Endothelial cell of umbilical vein (primary cell): Measurements from ENCODE around the gene NPAS4. TPM values are rescaled to one million over a fixed set of nuclear protein-coding genes. Genes with fewer than 3 reads are reported as not detected.

Experiments used
- BruUV-seq: library from RNA; stranded (reverse); fragments of 400-500 nt; replicated peaks from 2 replicates; lab custom pipeline; 2021; lab: Mats Ljungman, UMichigan
- CTCF ChIA-PET: fragments of 300-600, 350-600 bp; sonication (Branson Sonifier 250); formaldehyde crosslinking; loops from one replicate; lab custom pipeline; 2021; ENCODE audit warnings: antibody characterized with exemption, inconsistent platforms; lab: Charles Lee
- POLR2A ChIA-PET: fragments of 300-600, 350-600 bp; sonication (Branson Sonifier 250); formaldehyde crosslinking; loops from one replicate; lab custom pipeline; 2021; ENCODE audit warnings: antibody characterized with exemption, inconsistent platforms; lab: Charles Lee
- DNase-seq: peaks from one replicate; pipeline ENCODE4 v3.0.0-alpha.2; 2011; ENCODE audit warnings: low read depth, low spot score
- FAIRE-seq: peaks from 2 replicates; lab custom pipeline; 2011; peaks lifted over from hg19 to GRCh38; lab: Jason Lieb, UNC
- H2AFZ ChIP-seq: 2 replicates; pipeline ENCODE4 v1.6.0; 2012; ENCODE audit warnings: low read depth, low read length, control low read depth, inconsistent platforms
- H3K27ac ChIP-seq: 2 replicates; pipeline ENCODE4 v1.5.1; 2011; ENCODE audit warnings: low read depth, mild to moderate bottlenecking, control low read depth, low read length, moderate library complexity; ENCODE audit not compliant: insufficient read depth
- H3K27me3 ChIP-seq, 2 experiments: 2 replicates each; pipeline versions ENCODE4 v1.6.0 to v1.6.1; 2011; ENCODE audit warnings: low read length in 2 of 2, mixed read lengths in 1 of 2; ENCODE audit not compliant: control insufficient read depth in 2 of 2, insufficient read depth in 2 of 2
- H3K36me3 ChIP-seq, 2 experiments: 2 replicates in 1 of 2; 3 replicates in 1 of 2; pipeline ENCODE4 v1.5.1; 2011; ENCODE audit warnings: low read length in 2 of 2, mild to moderate bottlenecking in 1 of 2, moderate library complexity in 1 of 2; ENCODE audit not compliant: control insufficient read depth in 2 of 2, insufficient read depth in 2 of 2; ENCODE audit errors: extremely low read depth in 1 of 2
- H3K4me1 ChIP-seq: 3 replicates; pipeline ENCODE4 v1.5.1; 2011; ENCODE audit warnings: mild to moderate bottlenecking, low read length; ENCODE audit not compliant: control insufficient read depth, insufficient read depth; ENCODE audit errors: extremely low read depth
- H3K4me2 ChIP-seq: 2 replicates; pipeline ENCODE4 v1.6.1; 2011; ENCODE audit warnings: low read length, control low read depth, mixed read lengths; ENCODE audit not compliant: insufficient read depth
- H3K4me3 ChIP-seq, 3 experiments: fragments of 200-600 bp in 1 of 3; sonication (generic), shearing (Covaris generic) in 1 of 3; replicated peaks in 1 of 3; 2 replicates each; pipeline ENCODE4 v1.5.1; 2011 to 2016; ENCODE audit warnings: control low read depth in 3 of 3, low read length in 3 of 3, mild to moderate bottlenecking in 2 of 3, inconsistent platforms in 1 of 3, low read depth in 1 of 3, moderate library complexity in 1 of 3; ENCODE audit not compliant: insufficient read depth in 1 of 3
- H3K79me2 ChIP-seq: 2 replicates; pipeline ENCODE4 v1.6.0; 2012; ENCODE audit warnings: low read length, inconsistent platforms; ENCODE audit not compliant: control insufficient read depth, insufficient read depth
- H3K9ac ChIP-seq: replicated peaks from 2 replicates; pipeline ENCODE3; 2011; ENCODE audit warnings: low read length, control low read depth; ENCODE audit not compliant: insufficient read depth; ENCODE audit errors: extremely low read depth
- H3K9me1 ChIP-seq: replicated peaks from 3 replicates; pipeline ENCODE4 v1.6.0; 2011; ENCODE audit warnings: mild to moderate bottlenecking, low read length; ENCODE audit not compliant: control insufficient read depth, insufficient read depth; ENCODE audit errors: extremely low read depth
- H3K9me3 ChIP-seq: replicated peaks from 2 replicates; pipeline ENCODE4 v1.5.1; 2012; ENCODE audit warnings: low read length, inconsistent platforms; ENCODE audit not compliant: control insufficient read depth, insufficient read depth
- H4K20me1 ChIP-seq: replicated peaks from 2 replicates; pipeline ENCODE3; 2011; ENCODE audit warnings: mild to moderate bottlenecking, low read length; ENCODE audit not compliant: control insufficient read depth, insufficient read depth; ENCODE audit errors: extremely low read depth
- CTCF ChIP-seq, 2 donors: IDR thresholded peaks; 1 replicate in 1 of 2; 2 replicates in 1 of 2; pipeline ENCODE4 v1.5.1; 2011; ENCODE audit warnings: low read length in 2 of 2, mild to moderate bottlenecking in 2 of 2, moderate library complexity in 2 of 2, control low read depth in 1 of 2, inconsistent platforms in 1 of 2, low read depth in 1 of 2; ENCODE audit not compliant: insufficient read depth in 1 of 2; ENCODE audit errors: extremely low read depth in 1 of 2
- EZH2 ChIP-seq: IDR thresholded peaks from 2 replicates; pipeline ENCODE4 v1.6.1; 2012; ENCODE audit warnings: borderline replicate concordance, low read depth, mild to moderate bottlenecking, moderate library complexity, low read length, inconsistent platforms; ENCODE audit not compliant: severe bottlenecking
- FOS ChIP-seq: IDR thresholded peaks from 2 replicates; pipeline ENCODE4 v1.6.1; 2011; ENCODE audit warnings: mild to moderate bottlenecking, low read length, moderate library complexity, borderline replicate concordance; ENCODE audit not compliant: insufficient read depth
- GATA2 ChIP-seq: IDR thresholded peaks from 2 replicates; pipeline ENCODE4 v1.7.0; 2011; ENCODE audit warnings: low read depth, mild to moderate bottlenecking, moderate library complexity, mixed read lengths, low read length; ENCODE audit not compliant: insufficient read length, insufficient read depth
- JUN ChIP-seq: IDR thresholded peaks from 2 replicates; pipeline ENCODE4 v1.6.1; 2011; ENCODE audit warnings: borderline replicate concordance, low read depth; ENCODE audit not compliant: insufficient read length, insufficient read depth
- MAX ChIP-seq: IDR thresholded peaks from 2 replicates; pipeline ENCODE4 v1.6.1; 2011; ENCODE audit not compliant: insufficient read depth, insufficient read length
- MYC ChIP-seq: IDR thresholded peaks from one replicate; pipeline ENCODE4 v1.6.1; 2011; ENCODE audit warnings: mild to moderate bottlenecking, low read depth, low read length
- POLR2A ChIP-seq: IDR thresholded peaks from 2 replicates; pipeline ENCODE4 v1.6.1; 2012; ENCODE audit warnings: low read depth, mild to moderate bottlenecking, control low read depth, low read length
- POLR2AphosphoS5 ChIP-seq: IDR thresholded peaks from 2 replicates; pipeline ENCODE4 v1.6.1; 2012; ENCODE audit warnings: low read depth, mild to moderate bottlenecking, control low read depth, low read length, moderate library complexity; ENCODE audit not compliant: insufficient read depth
- dilution Hi-C: fragments of 300-500 bp; cut with MboI; formaldehyde crosslinking; loops from one replicate; pipeline ENCODE4 v1.15.0; 2019; ENCODE audit warnings: low sequenced_read_pairs; ENCODE audit not compliant: extremely low pct_ligation_motif_present
- intact Hi-C: fragments of 100-400 bp; cut with micrococcal nuclease; formaldehyde crosslinking; loops from one replicate; pipeline ENCODE4 v1.10.0; 2022
- polyA plus RNA-seq, 4 experiments: library from polyadenylated mRNA; depleted of rRNA in 3 of 4; stranded (reverse) in 3 of 4; unstranded in 1 of 4; fragments of >200 nt; gene quantifications; 2 replicates each; pipeline versions ENCODE4 v1.2.1 to v1.2.3, GENCODE V29; 2011 to 2012; ENCODE audit warnings: missing spikeins in 1 of 4
- total RNA-seq: library from RNA; stranded (reverse); gene quantifications from 2 replicates; pipeline ENCODE4 v1.2.3, GENCODE V29; 2021

Gene NPAS4
- total and polyA plus RNA-seq, 2 donors (not counting 3 experiments of a cell fraction or from before 2014, with no cell fraction given) = not detected

- Histone ChIP-seq H3K4me1 (no peaks in the 10 kb centered on the region), H3K79me2 (no peaks in the 10 kb centered on the region), H3K4me3 (no peak overlapping the region), H3K9ac (no peak overlapping the region), H3K9me1 (no peaks in the 10 kb centered on the region), H3K27me3 (peaks cover 9 to 15% of the 10 kb centered on the region in 2 experiments), H2AFZ (no peak overlapping the region), H3K9me3 (no peaks in the 10 kb centered on the region), H3K36me3 (no peaks in the 10 kb centered on the region), H3K27ac (no peak overlapping the region), H4K20me1 (no peaks in the 10 kb centered on the region), H3K4me2 (no peak overlapping the region)
- FAIRE-seq (no peak), DNase-seq (no peak)
- ChIA-PET POLR2A (no interaction called here), CTCF (interaction anchor here (0.6 to 7.1 kb wide), 11 partner anchors 9 to 614 kb away, joined by 3 to 87 read pairs (median 5); partner anchors contain the start of genes DPP3, MRPL11, NPAS4 and RBM4B)
- TF ChIP-seq JUN = no peak
- TF ChIP-seq FOS = no peak
- no peak for TF ChIP-seq MYC
- no peak for TF ChIP-seq CTCF (IDR thresholded peaks at IDR 0.05; ENCODE audit: extremely low read depth in 1 of 2, insufficient read depth in 1 of 2, low read depth in 1 of 2, low read length in 2 of 2)
- no peak for TF ChIP-seq GATA2
- TF ChIP-seq POLR2AphosphoS5 = no peak
- no peak for TF ChIP-seq POLR2A
- TF ChIP-seq MAX = no peak
- no peak for TF ChIP-seq EZH2
- dilution Hi-C loops = no loop called here
- intact Hi-C loops = loop anchor here (1.0 to 2.0 kb wide), 5 partner anchors 11 to 271 kb away; partner anchors contain the start of genes DPP3 and MRPL11
- no TSS peak for BruUV-seq
Observed at GRCh38 chr11:66407651-66408050, 13.2 kb upstream of the NPAS4 start.
